ENCODE results near the gene PIK3CG.

- no peak for TF ChIP-seq CTCF (IDR thresholded peaks at IDR 0.05)
- no peak for TF ChIP-seq POLR2A (IDR thresholded peaks at IDR 0.05)
These were observed 7.7 kb downstream of the PIK3CG start for GRCh38 chr7:106872763-106873162.

Measured in tibial nerve (tissue), 3 donors.